H9 (cell line): ENCODE measurements around the gene SERTAD2. TPM values are rescaled to one million over a fixed set of nuclear protein-coding genes. Genes with fewer than 3 reads are reported as not detected.

Source experiments
- DNase-seq: peaks from one replicate; pipeline ENCODE4 v3.0.0-alpha.2; 2017
- H2AFZ ChIP-seq: one replicate; pipeline ENCODE4 v1.6.1; 2013; ENCODE audit warnings: mild to moderate bottlenecking, low read length, control low read depth, moderate library complexity
- H2AK5ac ChIP-seq: 2 replicates; pipeline ENCODE4 v1.6.1; 2013; ENCODE audit warnings: low read length, control low read depth, mixed read lengths; ENCODE audit not compliant: insufficient read length
- H2BK120ac ChIP-seq: one replicate; pipeline ENCODE4 v1.6.1; 2013; ENCODE audit warnings: low read depth, mild to moderate bottlenecking, low read length, control low read depth, inconsistent platforms; ENCODE audit not compliant: poor library complexity, severe bottlenecking
- H2BK12ac ChIP-seq: 2 replicates; pipeline ENCODE4 v1.6.1; 2013; ENCODE audit warnings: low read length, control low read depth, mixed read lengths, low read depth; ENCODE audit not compliant: insufficient read length
- H2BK15ac ChIP-seq: 2 replicates; pipeline ENCODE4 v1.6.1; 2013; ENCODE audit warnings: low read depth, low read length, control low read depth
- H2BK20ac ChIP-seq: one replicate; pipeline ENCODE4 v1.6.1; 2013; ENCODE audit warnings: low read depth, mild to moderate bottlenecking, low read length, control low read depth, inconsistent platforms; ENCODE audit not compliant: poor library complexity, severe bottlenecking
- H2BK5ac ChIP-seq: 2 replicates; pipeline ENCODE4 v1.6.1; 2013; ENCODE audit warnings: low read length, control low read depth, mixed read lengths; ENCODE audit not compliant: insufficient read length
- H3K14ac ChIP-seq: 2 replicates; pipeline ENCODE4 v1.6.1; 2013; ENCODE audit warnings: low read length, control low read depth; ENCODE audit not compliant: insufficient read depth
- H3K18ac ChIP-seq: 2 replicates; pipeline ENCODE4 v1.6.1; 2013; ENCODE audit warnings: low read depth, mild to moderate bottlenecking, mixed read lengths, low read length, control low read depth; ENCODE audit not compliant: insufficient read length
- H3K23ac ChIP-seq: 2 replicates; pipeline ENCODE4 v1.6.1; 2013; ENCODE audit warnings: low read length, control low read depth, mixed read lengths, low read depth; ENCODE audit not compliant: insufficient read length
- H3K23me2 ChIP-seq: 2 replicates; pipeline ENCODE4 v1.6.1; 2013; ENCODE audit warnings: low read depth, mild to moderate bottlenecking, mixed read lengths, low read length, control low read depth; ENCODE audit not compliant: insufficient read length, poor library complexity, severe bottlenecking
- H3K27ac ChIP-seq: 2 replicates; pipeline ENCODE4 v1.5.1; 2013; ENCODE audit warnings: low read length, control low read depth, mixed read lengths, low read depth; ENCODE audit not compliant: insufficient read length
- H3K27me3 ChIP-seq: 2 replicates; pipeline ENCODE4 v1.6.1; 2013; ENCODE audit warnings: low read length, control low read depth, inconsistent platforms; ENCODE audit not compliant: insufficient read depth
- H3K4ac ChIP-seq: 2 replicates; pipeline ENCODE4 v1.6.1; 2013; ENCODE audit warnings: low read depth, mild to moderate bottlenecking, control low read depth, inconsistent platforms, low read length, moderate library complexity
- H3K4me1 ChIP-seq: 2 replicates; pipeline ENCODE4 v1.6.1; 2013; ENCODE audit warnings: low read length, control low read depth, inconsistent platforms; ENCODE audit not compliant: insufficient read depth
- H3K4me2 ChIP-seq: 2 replicates; pipeline ENCODE4 v1.6.1; 2013; ENCODE audit warnings: low read length, control low read depth, mixed read lengths; ENCODE audit not compliant: insufficient read length, insufficient read depth
- H3K56ac ChIP-seq: 2 replicates; pipeline ENCODE4 v1.6.1; 2013; ENCODE audit warnings: low read depth, mild to moderate bottlenecking, mixed read lengths, low read length, control low read depth; ENCODE audit not compliant: insufficient read length
- H3K79me1 ChIP-seq: 2 replicates; pipeline ENCODE4 v1.6.1; 2013; ENCODE audit warnings: low read depth, mild to moderate bottlenecking, moderate library complexity, low read length, control low read depth, inconsistent platforms; ENCODE audit not compliant: insufficient read depth, poor library complexity, severe bottlenecking
- H3K79me2 ChIP-seq: 2 replicates; pipeline ENCODE4 v1.6.1; 2013; ENCODE audit warnings: low read length, control low read depth, inconsistent platforms; ENCODE audit not compliant: insufficient read depth
- H3K9ac ChIP-seq: 2 replicates; pipeline ENCODE4 v1.6.1; 2013; ENCODE audit warnings: low read length, control low read depth, mixed read lengths; ENCODE audit not compliant: insufficient read length; ENCODE audit errors: extremely low read depth
- H3K9me3 ChIP-seq: one replicate; pipeline ENCODE4 v1.6.1; 2013; ENCODE audit warnings: low read depth, low read length, inconsistent platforms; ENCODE audit not compliant: control insufficient read depth
- H3T11ph ChIP-seq: one replicate; pipeline ENCODE4 v1.6.1; 2013; ENCODE audit warnings: mild to moderate bottlenecking, low read length, control low read depth, inconsistent platforms
- H4K20me1 ChIP-seq: one replicate; pipeline ENCODE4 v1.6.1; 2013; ENCODE audit not compliant: control insufficient read depth, insufficient read length, insufficient read depth
- H4K5ac ChIP-seq: 2 replicates; pipeline ENCODE4 v1.6.1; 2013; ENCODE audit warnings: low read depth, mild to moderate bottlenecking, mixed read lengths, low read length, control low read depth; ENCODE audit not compliant: insufficient read length
- H4K8ac ChIP-seq: replicated peaks from 2 replicates; pipeline ENCODE4 v1.6.1; 2013; ENCODE audit warnings: low read length, control low read depth, mixed read lengths, low read depth; ENCODE audit not compliant: insufficient read length
- H4K91ac ChIP-seq: 2 replicates; pipeline ENCODE4 v1.6.1; 2013; ENCODE audit warnings: low read depth, mild to moderate bottlenecking, moderate library complexity, mixed read lengths, low read length, control low read depth; ENCODE audit not compliant: insufficient read length
- H3K27ac Mint-ChIP-seq, 3 experiments: 2 replicates in 2 of 3; 3 replicates in 1 of 3; pipeline ENCODE4 v1.8.0; 2020 to 2021; ENCODE audit warnings: mixed read lengths in 3 of 3, mild to moderate bottlenecking in 1 of 3, moderate library complexity in 1 of 3
- H3K27me3 Mint-ChIP-seq: 2 replicates; pipeline ENCODE4 v1.8.0; 2021; ENCODE audit warnings: low read depth, mild to moderate bottlenecking, moderate library complexity, mixed read lengths
- H3K36me3 Mint-ChIP-seq, 3 experiments: 2 replicates in 2 of 3; 3 replicates in 1 of 3; pipeline ENCODE4 v1.8.0; 2020 to 2021; ENCODE audit warnings: low read depth in 3 of 3, mixed read lengths in 3 of 3; ENCODE audit not compliant: insufficient read depth in 1 of 3
- H3K4me1 Mint-ChIP-seq, 2 experiments: 2 replicates each; pipeline ENCODE4 v1.8.0; 2020; ENCODE audit warnings: mixed read lengths in 2 of 2
- H3K4me3 Mint-ChIP-seq, 2 experiments: 2 replicates in 1 of 2; 3 replicates in 1 of 2; pipeline ENCODE4 v1.8.0; 2020 to 2021; ENCODE audit warnings: mild to moderate bottlenecking in 2 of 2, mixed read lengths in 2 of 2, moderate library complexity in 1 of 2
- H3K9me3 Mint-ChIP-seq, 2 experiments: 2 replicates in 1 of 2; 3 replicates in 1 of 2; pipeline ENCODE4 v1.8.0; 2020; ENCODE audit warnings: mild to moderate bottlenecking in 2 of 2, mixed read lengths in 2 of 2, moderate library complexity in 1 of 2
- CTCF ChIP-seq: fragments of 200-600 bp; sonication (generic); conservative IDR thresholded peaks from 3 replicates; pipeline ENCODE4 v1.8.0; 2021; ENCODE audit warnings: antibody characterized with exemption, mild to moderate bottlenecking
- WGBS: extraction: QIAGEN DNeasy Blood & Tissue Kit; methylation state at CpG from one replicate; pipeline ENCODE4 v1.1.7; 2013; ENCODE audit warnings: missing lambda C conversion rate, low lambda C conversion rate, mixed read lengths; ENCODE audit not compliant: insufficient read length; ENCODE audit errors: extremely low coverage; 5-methylcytosine and 5-hydroxymethylcytosine counted together
- total RNA-seq: library from RNA; stranded (reverse); gene quantifications from 2 replicates; pipeline ENCODE4 v1.2.1, GENCODE V29; 2021

Gene SERTAD2
- total RNA-seq, 1 experiment from 2014 or later: 3.5 TPM

GRCh38 chr2:64623242-64623850 is 30.4 kb downstream of the SERTAD2 start:
- no peaks in the 10 kb centered on the region for H3K23me2 ChIP-seq
- no peak overlapping the region for H3K23ac ChIP-seq
- H2BK15ac ChIP-seq: no peak overlapping the region
- no peak overlapping the region for H4K8ac ChIP-seq
- H3K79me1 ChIP-seq: no peaks in the 10 kb centered on the region
- no peak overlapping the region for H2BK5ac ChIP-seq
- H2BK12ac ChIP-seq: no peak overlapping the region
- no peak overlapping the region for H3K9ac ChIP-seq
- no peak overlapping the region for H4K91ac ChIP-seq
- H2BK20ac ChIP-seq: no peak overlapping the region
- Mint-ChIP-seq H3K4me3 (no peak overlapping the region), H3K36me3 (no peaks in the 10 kb centered on the region), H3K9me3 (no peaks in the 10 kb centered on the region), H3K4me1 (peaks cover 43 to 64% of the 10 kb centered on the region in 2 experiments), H3K27ac (no peak overlapping the region), H3K27me3 (peaks cover 1% of the 10 kb centered on the region; the same call in 1 of the 2 replicates)
- H4K20me1 ChIP-seq: no peaks in the 10 kb centered on the region
- no peak overlapping the region for H3K4me2 ChIP-seq
- no peaks in the 10 kb centered on the region for H3K9me3 ChIP-seq
- no peak overlapping the region for H2AFZ ChIP-seq
- no peak overlapping the region for H2AK5ac ChIP-seq
- H3K79me2 ChIP-seq: no peaks in the 10 kb centered on the region
- no peaks in the 10 kb centered on the region for H3K27me3 ChIP-seq
- no CpG with 5 or more reads among the region's 13 CpGs for WGBS
- no peak for TF ChIP-seq CTCF
- peaks cover 2% of the 10 kb centered on the region; the same call in 1 of the 2 replicates for H3K4me1 ChIP-seq
- H4K5ac ChIP-seq: no peak overlapping the region
- H2BK120ac ChIP-seq: no peak overlapping the region
- no peak overlapping the region for H3K4ac ChIP-seq
- no peak overlapping the region for H3K56ac ChIP-seq
- DNase-seq: no peak
- no peak overlapping the region for H3K27ac ChIP-seq
- H3K18ac ChIP-seq: no peak overlapping the region
- no peak overlapping the region for H3T11ph ChIP-seq
- H3K14ac ChIP-seq: no peak overlapping the region
